Natural killer cell treated with Interleukin-12 subunit alpha and Interleukin-12 subunit beta and Interleukin-15 and Interleukin-18, amount 100 ng/mL, for 72 hours (primary cell): ENCODE measurements around the gene ARHGAP32. TPM values are rescaled to one million over a fixed set of nuclear protein-coding genes. Genes with fewer than 3 reads are reported as not detected.
"Not testable (repeated sequence)": the region's sequence is repeated elsewhere in the genome, so short reads cannot be mapped to it uniquely, and the experiment has no call there.

Experiments
- ATAC-seq, 2 donors: fragments of 150-1000 bp; cut with Tn5 transposase in 1 of 2; sonication (Bioruptor Pico), chemical (Tn5 transposase) in 1 of 2; 2 replicates each; pipeline ENCODE4 v1.10.0; 2021
- DNase-seq: peaks from one replicate; pipeline ENCODE4 v3.0.0; 2022; ENCODE audit warnings: low spot score
- H3K27ac Mint-ChIP-seq, 2 donors: 1 replicate in 1 of 2; 2 replicates in 1 of 2; pipeline ENCODE4 v1.8.0; 2022; ENCODE audit warnings: mixed read lengths in 2 of 2, mild to moderate bottlenecking in 1 of 2, moderate library complexity in 1 of 2
- H3K27me3 Mint-ChIP-seq, 2 donors: 1 replicate in 1 of 2; 2 replicates in 1 of 2; pipeline ENCODE4 v1.8.0; 2022; ENCODE audit warnings: mixed read lengths in 2 of 2
- H3K36me3 Mint-ChIP-seq: one replicate; pipeline ENCODE4 v1.8.0; 2022; ENCODE audit warnings: mixed read lengths
- H3K4me1 Mint-ChIP-seq, 2 donors: 1 replicate in 1 of 2; 2 replicates in 1 of 2; pipeline ENCODE4 v1.8.0; 2022; ENCODE audit warnings: low read depth in 2 of 2, mixed read lengths in 2 of 2, mild to moderate bottlenecking in 1 of 2
- H3K4me3 Mint-ChIP-seq: one replicate; pipeline ENCODE4 v1.8.0; 2022; ENCODE audit warnings: mixed read lengths
- H3K9me3 Mint-ChIP-seq: 2 replicates; pipeline ENCODE4 v1.8.0; 2022; ENCODE audit warnings: mixed read lengths
- total RNA-seq, 2 donors: library from RNA; stranded (reverse); gene quantifications; one replicate each; pipeline ENCODE4 v1.2.3, GENCODE V29; 2022

ARHGAP32 gene
- total RNA-seq, 2 donors from 2014 or later, result 0.81 to 1.5 TPM

DNA sequence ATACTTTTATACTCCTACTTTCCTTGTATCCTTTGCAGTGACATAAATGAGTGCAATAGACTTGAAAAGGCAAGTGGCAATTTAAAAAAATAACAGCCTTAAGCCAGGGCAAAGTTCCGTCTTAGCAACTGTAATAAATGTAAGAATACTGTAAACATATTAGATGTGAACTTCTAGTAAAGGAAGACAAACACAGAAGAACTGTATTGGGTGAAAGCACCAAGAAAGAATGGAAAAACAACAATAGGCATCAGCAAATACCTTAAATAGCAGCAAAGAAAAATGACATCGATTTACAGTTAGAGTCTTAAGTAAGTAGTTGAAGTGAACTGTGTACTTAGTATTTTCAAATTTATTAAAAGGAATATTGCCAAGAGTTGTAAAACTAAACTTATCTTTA is 174.0 kb downstream of the ARHGAP32 start:
- Mint-ChIP-seq H3K27me3 (peaks cover 0 to 10% of the 10 kb centered on the region in 2 donors), H3K27ac (no peak overlapping the region), H3K9me3 (no peaks in the 10 kb centered on the region), H3K36me3 (no peaks in the 10 kb centered on the region), H3K4me1 (peaks cover 0 to 4% of the 10 kb centered on the region in 2 donors), H3K4me3 (no peak overlapping the region)
- ATAC-seq (no peak), DNase-seq (no peak)

DNA sequence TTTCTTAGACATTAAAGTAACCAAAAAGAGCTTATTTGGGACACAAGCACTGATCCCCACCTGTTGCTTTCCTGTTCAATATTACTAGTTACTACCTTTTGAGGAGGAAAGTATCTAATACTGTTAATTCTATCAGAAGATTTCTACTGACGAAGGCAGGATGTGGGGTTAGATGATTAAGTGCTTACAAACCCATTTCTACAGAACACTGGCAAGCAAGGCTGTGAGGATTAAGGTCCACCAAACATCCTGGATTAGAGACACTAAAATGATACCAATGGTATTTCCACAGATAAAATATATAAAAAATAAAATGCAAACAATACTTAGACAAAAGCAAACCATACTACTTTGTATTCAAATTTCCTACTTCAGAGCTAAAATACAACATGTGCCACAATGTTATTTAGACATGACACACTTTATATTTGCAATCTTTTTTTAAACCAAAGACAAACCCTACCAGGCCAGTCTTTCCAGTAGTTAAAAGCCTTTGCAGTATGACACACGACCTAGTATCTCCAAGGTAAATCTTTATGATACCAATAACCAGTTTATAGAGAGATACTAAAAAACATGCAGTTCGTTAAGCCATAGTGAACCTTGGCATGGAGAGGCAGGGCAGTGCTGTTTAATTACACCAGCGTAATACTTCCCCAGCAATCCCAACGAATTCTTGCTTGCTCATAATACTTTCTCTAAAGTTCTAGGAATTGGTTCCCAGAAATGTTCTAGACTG is 178.2 kb downstream of the ARHGAP32 start:
- ATAC-seq (no peak), DNase-seq (no peak)
- Mint-ChIP-seq H3K4me3 (no peak overlapping the region), H3K4me1 (no peaks in the 10 kb centered on the region), H3K27me3 (peaks cover 3 to 26% of the 10 kb centered on the region in 2 donors), H3K27ac (no peak overlapping the region), H3K36me3 (no peaks in the 10 kb centered on the region), H3K9me3 (no peaks in the 10 kb centered on the region)

DNA sequence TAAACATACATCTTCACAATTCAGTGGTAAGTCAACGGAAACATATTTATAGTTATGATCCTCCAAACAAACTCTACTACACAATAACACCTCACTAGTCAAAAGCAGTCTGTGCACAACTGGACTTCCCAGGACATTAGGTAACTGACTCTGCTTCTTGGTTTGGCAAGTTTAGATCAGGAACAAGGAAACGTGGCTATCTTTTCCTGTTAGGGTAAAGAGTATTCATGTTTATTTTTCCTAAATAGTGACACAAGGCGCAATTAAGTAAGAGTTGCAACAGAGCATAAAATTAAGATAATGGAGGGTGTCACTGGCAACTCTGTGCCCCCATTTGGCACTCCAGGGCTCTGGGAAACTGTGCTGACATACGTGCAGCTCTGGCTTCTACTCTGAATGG is 179.2 kb downstream of the ARHGAP32 start:
- Mint-ChIP-seq H3K27me3 (peaks cover 3 to 21% of the 10 kb centered on the region in 2 donors), H3K4me1 (no peaks in the 10 kb centered on the region), H3K4me3 (no peak overlapping the region), H3K36me3 (no peaks in the 10 kb centered on the region), H3K9me3 (no peaks in the 10 kb centered on the region), H3K27ac (no peak overlapping the region)
- DNase-seq (no peak), ATAC-seq (no peak)

DNA sequence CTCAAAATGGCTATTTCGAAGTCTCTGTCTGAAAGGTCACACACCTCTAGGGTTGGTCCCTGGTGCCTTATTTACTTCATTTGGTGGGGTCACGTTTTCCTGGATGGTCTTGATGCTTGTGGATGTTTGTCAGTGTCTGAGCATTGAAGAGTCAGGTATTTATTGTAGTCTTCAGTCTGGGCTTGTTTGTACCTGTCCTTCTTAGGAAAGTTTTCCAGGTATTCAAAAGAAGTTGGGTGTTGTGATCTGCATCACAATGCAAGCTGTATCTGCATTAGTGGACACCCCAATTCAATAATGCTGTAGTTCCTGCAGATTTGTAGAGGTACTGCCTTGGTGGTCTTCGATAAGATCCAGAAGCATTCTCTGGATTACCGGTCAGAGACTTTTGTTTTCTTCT is 186.0 kb downstream of the ARHGAP32 start:
- H3K4me3 Mint-ChIP-seq, result no peak overlapping the region
- peaks cover 30% of the 10 kb centered on the region for H3K36me3 Mint-ChIP-seq
- no peak for DNase-seq
- H3K4me1 Mint-ChIP-seq, result no peaks in the 10 kb centered on the region
- peaks cover 20% of the 10 kb centered on the region for H3K9me3 Mint-ChIP-seq
- no peak for ATAC-seq
- H3K27ac Mint-ChIP-seq, result no peak overlapping the region
- H3K27me3 Mint-ChIP-seq, result peaks cover 11 to 54% of the 10 kb centered on the region in 2 donors

DNA sequence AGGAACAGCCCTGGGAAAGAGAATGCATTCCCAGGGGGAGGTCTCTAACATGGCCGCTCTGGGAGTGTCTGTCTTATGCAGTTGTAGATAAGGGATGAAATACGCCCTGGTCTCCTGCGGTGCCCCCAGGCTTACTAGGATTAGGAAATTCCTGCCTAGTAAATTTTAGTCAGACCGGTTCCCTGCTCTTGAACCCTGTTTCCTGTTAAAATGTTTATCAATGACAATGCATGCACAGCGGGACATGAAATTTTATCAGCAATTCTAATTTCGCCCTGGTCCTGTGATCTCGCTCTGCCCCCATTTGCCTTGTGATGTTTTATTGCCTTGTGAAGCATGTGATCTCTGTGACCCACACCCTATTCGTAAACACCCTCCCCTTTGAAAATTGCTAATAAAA is 193.0 kb downstream of the ARHGAP32 start:
- H3K4me1 Mint-ChIP-seq, result not testable (repeated sequence)
- peaks cover 32% of the 10 kb centered on the region for H3K9me3 Mint-ChIP-seq

DNA sequence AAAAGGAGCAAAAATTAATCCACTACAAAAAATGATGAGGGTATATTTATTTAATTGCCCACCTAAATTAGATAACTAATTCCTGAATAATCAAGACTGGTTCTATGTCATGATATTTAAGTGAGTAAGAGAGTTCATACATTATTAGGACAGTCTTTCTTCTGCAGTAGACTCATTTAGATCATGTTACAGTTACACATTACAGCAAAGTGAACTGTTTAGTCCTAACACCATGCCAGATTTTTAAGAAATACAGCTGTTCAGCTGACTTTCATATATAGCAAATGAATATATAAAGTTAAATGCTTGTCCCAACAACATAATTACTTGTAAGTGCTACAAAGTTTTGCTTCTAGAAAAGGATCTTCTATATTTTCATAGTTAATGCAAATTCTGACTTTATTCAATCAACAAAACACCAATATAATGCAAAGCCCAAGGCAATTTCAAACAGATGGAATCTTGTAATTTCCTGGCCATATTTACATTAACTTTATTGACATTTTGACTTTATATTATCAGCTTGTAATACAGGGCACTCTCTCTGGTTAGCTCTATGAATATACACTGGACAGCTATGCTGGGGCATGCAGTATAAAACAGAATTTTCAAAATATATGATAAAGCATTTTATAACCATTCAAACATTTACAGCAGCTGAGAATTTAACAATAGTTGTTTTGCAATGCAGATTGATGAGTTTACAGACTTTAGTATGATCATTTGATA is 203.7 kb downstream of the ARHGAP32 start:
- Mint-ChIP-seq H3K36me3 (no peaks in the 10 kb centered on the region), H3K27ac (no peak overlapping the region), H3K27me3 (no peaks in the 10 kb centered on the region), H3K4me3 (no peak overlapping the region), H3K4me1 (peaks cover 0 to 9% of the 10 kb centered on the region in 2 donors), H3K9me3 (no peaks in the 10 kb centered on the region)
- no peak for ATAC-seq
- DNase-seq, result no peak

More for the DNA sequence above, 193.0 kb downstream of the ARHGAP32 start:
- not testable (repeated sequence) for ATAC-seq, H3K4me3 Mint-ChIP-seq, H3K27ac Mint-ChIP-seq, DNase-seq
- Mint-ChIP-seq H3K27me3 (peaks cover 3 to 18% of the 10 kb centered on the region in 2 donors), H3K36me3 (peaks cover 28% of the 10 kb centered on the region)

DNA sequence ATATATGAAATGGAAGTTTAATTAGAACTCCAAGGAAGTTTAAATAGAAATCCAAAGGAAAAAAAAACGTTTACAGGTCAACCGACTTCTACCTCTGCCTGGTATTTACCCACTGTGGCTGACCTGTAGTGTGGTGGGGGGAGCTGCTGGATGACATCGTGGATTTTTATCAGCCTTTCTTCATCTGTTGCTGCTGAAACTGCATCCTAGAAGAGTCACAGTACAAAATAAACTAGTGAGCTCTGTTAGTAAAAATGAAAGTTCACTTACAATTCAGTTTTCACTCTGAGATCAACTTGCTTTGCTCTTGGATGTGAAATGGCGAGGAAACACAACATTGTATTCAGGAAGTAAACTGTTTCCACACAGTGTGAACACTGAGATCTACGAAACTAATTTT is 206.2 kb downstream of the ARHGAP32 start:
- peak overlapping the region; percentile 4 for H3K4me3 Mint-ChIP-seq
- H3K9me3 Mint-ChIP-seq, result no peaks in the 10 kb centered on the region
- H3K4me1 Mint-ChIP-seq, result peaks cover 0 to 9% of the 10 kb centered on the region in 2 donors
- H3K36me3 Mint-ChIP-seq, result no peaks in the 10 kb centered on the region
- H3K27me3 Mint-ChIP-seq, result no peaks in the 10 kb centered on the region
- DNase-seq (no peak), ATAC-seq (peak in 1 of 2 donors; percentile 36)
- H3K27ac Mint-ChIP-seq, result peak overlapping the region in 1 of 2 donors; percentile 32

DNA sequence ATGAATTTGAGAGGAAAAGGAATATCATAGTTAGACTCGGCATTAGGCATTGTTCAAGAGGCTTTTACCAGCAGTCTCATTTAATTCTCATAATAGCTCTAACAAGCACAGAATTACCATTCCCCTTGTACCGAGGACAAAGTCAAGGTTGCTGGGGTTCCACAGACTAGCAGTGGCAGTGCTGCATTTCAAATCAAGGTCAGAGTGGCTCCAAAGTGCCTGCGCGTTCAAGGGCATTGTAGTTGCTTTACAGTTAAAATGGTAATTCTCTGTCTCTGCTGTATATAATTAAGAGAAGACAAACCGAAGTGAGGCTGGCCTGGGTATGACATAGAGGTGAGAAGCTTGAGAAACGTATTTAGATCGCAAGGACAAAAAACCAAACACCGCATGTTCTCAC is 209.1 kb downstream of the ARHGAP32 start:
- no peaks in the 10 kb centered on the region for H3K36me3 Mint-ChIP-seq
- no peak for DNase-seq
- no peaks in the 10 kb centered on the region for H3K9me3 Mint-ChIP-seq
- no peak overlapping the region for H3K4me3 Mint-ChIP-seq
- H3K27me3 Mint-ChIP-seq, result no peaks in the 10 kb centered on the region
- no peak overlapping the region for H3K27ac Mint-ChIP-seq
- no peak for ATAC-seq
- H3K4me1 Mint-ChIP-seq, result peaks cover 0 to 9% of the 10 kb centered on the region in 2 donors

DNA sequence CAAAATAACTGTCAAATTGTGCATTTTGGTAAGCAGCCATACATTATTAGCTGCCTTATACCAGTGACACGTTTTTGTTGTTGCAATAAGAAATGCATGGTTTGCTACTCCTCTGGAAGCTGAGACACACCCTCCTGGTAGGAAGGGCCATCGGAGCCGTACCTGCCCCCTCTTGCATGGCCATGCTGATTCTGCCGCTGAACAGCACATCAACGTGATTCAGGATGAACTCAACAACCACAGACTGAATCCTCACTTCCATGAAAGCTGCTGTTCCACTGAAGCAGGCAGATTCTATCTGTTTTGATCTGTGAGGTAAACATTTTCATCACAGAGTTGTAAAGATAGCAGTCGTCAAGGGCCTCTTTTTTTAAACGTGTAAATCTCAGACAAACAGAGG is 210.9 kb downstream of the ARHGAP32 start:
- no peaks in the 10 kb centered on the region for H3K36me3 Mint-ChIP-seq

DNA sequence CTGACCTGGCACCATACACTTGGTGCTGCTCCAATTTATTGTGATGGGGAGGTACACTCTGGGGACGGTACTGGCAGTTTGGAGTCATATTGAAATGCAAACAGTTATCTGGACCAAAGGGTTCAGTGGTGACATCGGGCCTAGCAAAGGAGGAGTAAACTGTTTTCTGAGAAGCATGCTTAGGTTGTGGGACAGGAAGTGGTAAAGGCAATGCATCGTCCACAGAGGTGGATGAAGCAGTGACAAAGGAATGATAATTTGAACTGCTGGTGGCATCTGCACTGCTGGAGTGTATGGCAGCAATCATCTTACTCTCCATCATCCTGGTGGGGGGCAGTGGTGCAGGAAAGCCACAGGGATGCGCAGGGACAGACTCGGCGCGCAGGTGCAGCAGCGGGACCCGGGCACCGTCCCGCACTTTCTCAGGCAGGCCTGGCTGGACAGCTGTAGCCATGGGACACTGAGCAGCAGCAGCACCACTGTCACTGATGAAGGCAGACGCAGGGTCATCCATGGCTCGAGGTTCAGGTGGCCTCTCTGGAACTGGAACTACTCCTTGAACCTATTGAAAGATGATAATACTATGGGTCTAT is 221.4 kb downstream of the ARHGAP32 start:
- DNase-seq (no peak), ATAC-seq (peak in 1 of 2 donors; percentile 76)
- Mint-ChIP-seq H3K27me3 (no peaks in the 10 kb centered on the region), H3K4me1 (peaks cover 11 to 20% of the 10 kb centered on the region in 2 donors), H3K36me3 (no peaks in the 10 kb centered on the region), H3K9me3 (no peaks in the 10 kb centered on the region), H3K4me3 (no peak overlapping the region), H3K27ac (no peak overlapping the region)

More for the DNA sequence above, 210.9 kb downstream of the ARHGAP32 start:
- Mint-ChIP-seq H3K27me3 (no peaks in the 10 kb centered on the region), H3K27ac (no peak overlapping the region), H3K9me3 (no peaks in the 10 kb centered on the region), H3K4me1 (peaks cover 0 to 6% of the 10 kb centered on the region in 2 donors), H3K4me3 (no peak overlapping the region)
- ATAC-seq (no peak), DNase-seq (no peak)

DNA sequence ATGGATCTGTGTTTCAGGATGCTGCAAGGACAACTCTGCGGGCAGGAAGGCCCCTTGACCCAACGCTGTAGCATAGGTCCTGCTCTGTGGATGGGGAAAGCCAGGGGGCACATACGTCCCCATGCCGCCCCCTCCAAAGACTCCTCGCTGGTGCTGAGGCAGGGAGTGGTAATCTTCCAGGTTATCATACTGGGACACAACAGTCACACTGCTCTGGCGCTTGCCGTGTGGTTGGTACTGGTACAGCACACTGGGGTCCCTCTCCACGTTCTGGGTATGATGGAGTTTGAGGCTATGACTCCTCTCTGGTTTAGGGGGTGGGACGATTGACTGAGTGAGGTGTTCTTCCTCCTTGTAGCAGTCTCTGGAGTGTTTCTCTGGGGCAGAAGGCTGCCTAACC is 223.2 kb downstream of the ARHGAP32 start:
- H3K9me3 Mint-ChIP-seq, result no peaks in the 10 kb centered on the region

DNA sequence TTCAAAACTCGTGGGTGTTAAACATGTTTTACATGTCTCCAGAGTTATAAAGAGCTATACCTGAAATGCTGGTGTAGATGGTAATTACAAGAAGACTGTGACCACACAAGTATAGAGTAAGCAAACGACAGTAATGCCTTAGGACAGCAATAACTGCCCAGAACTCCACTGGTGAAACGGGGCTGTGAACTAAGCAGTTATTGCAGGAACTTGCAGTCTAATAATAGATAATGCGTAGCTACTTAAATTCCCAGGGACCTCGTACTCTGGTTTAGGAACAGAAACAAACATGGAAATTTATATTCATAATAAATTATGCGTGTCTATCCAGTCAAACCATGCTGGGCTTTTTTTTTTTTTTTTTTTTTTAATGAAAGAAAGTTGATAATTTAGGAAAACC is 224.5 kb downstream of the ARHGAP32 start:
- H3K27me3 Mint-ChIP-seq, result no peaks in the 10 kb centered on the region
- H3K36me3 Mint-ChIP-seq, result peaks cover 4% of the 10 kb centered on the region
- no peaks in the 10 kb centered on the region for H3K9me3 Mint-ChIP-seq
- ATAC-seq (no peak), DNase-seq (no peak)
- H3K4me1 Mint-ChIP-seq, result peaks cover 32 to 50% of the 10 kb centered on the region in 2 donors
- peak overlapping the region in 1 of 2 donors; percentile 24 for H3K27ac Mint-ChIP-seq
- no peak overlapping the region for H3K4me3 Mint-ChIP-seq

More for the DNA sequence above, 223.2 kb downstream of the ARHGAP32 start:
- H3K4me3 Mint-ChIP-seq, result no peak overlapping the region
- peaks cover 3% of the 10 kb centered on the region for H3K36me3 Mint-ChIP-seq
- H3K27me3 Mint-ChIP-seq, result no peaks in the 10 kb centered on the region
- ATAC-seq (no peak), DNase-seq (no peak)
- H3K27ac Mint-ChIP-seq, result no peak overlapping the region
- H3K4me1 Mint-ChIP-seq, result peaks cover 27 to 38% of the 10 kb centered on the region in 2 donors

DNA sequence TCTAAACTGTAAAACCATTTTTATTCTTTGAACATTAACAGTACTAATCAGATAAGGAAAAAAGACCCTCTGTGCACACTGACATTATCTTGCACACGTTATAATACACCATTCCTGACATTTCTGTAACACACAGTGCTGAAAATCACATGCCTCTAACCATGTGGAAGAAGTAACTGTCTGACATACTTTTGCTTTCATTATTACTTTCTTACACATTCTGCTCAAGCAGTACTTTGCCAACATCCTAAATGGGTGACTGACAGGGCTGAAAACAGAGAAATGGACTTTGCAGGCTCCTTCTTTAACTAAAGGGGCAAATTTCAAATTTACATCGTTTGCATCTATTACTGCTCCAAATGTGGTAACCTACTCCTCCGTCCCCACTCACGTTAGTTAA is 226.6 kb downstream of the ARHGAP32 start:
- no peaks in the 10 kb centered on the region for H3K27me3 Mint-ChIP-seq
- H3K36me3 Mint-ChIP-seq, result peaks cover 4% of the 10 kb centered on the region
- H3K27ac Mint-ChIP-seq, result peak overlapping the region; percentile 62 to 74
- DNase-seq (no peak), ATAC-seq (peak; percentile 80 to 89)
- H3K9me3 Mint-ChIP-seq, result no peaks in the 10 kb centered on the region
- H3K4me1 Mint-ChIP-seq, result peaks cover 29 to 49% of the 10 kb centered on the region in 2 donors
- H3K4me3 Mint-ChIP-seq, result peak overlapping the region; percentile 73

DNA sequence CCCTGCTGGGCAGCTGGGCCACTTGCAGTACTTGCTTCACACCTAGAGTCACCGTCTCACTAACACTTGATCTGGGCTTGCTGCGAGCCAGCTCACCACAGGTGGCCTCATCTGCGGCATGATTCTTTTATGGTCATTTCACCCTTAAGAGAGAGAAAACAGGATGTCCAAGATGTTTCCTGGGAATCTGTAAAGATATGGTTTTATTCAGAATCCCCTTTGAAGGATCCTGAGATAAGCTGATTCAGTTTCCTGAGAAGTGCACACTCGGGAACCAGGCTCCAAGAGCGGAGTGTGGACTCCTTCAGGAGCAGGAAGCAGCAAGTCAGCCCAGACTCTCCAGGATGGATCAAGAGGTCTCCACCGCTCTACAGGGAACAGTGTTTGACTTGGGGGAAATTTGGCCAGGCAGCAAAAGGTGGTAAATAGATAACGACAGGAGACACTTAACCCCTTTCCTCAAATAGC is 227.6 kb downstream of the ARHGAP32 start:
- H3K4me1 Mint-ChIP-seq, result peaks cover 24 to 41% of the 10 kb centered on the region in 2 donors

More for the DNA sequence above, 227.6 kb downstream of the ARHGAP32 start:
- H3K4me3 Mint-ChIP-seq, result peak overlapping the region; percentile 73
- peak overlapping the region; percentile 62 to 74 for H3K27ac Mint-ChIP-seq
- H3K27me3 Mint-ChIP-seq, result no peaks in the 10 kb centered on the region
- H3K36me3 Mint-ChIP-seq, result peaks cover 4% of the 10 kb centered on the region
- no peaks in the 10 kb centered on the region for H3K9me3 Mint-ChIP-seq
- DNase-seq (no peak), ATAC-seq (peak in 1 of 2 donors; percentile 55)
